Chondrocyte (in vitro differentiated cells): Measurements from ENCODE around the gene SLC25A13. TPM values are rescaled to one million over a fixed set of nuclear protein-coding genes. Genes with fewer than 3 reads are reported as not detected.

ENCODE experiments used
- DNase-seq: peaks from one replicate; pipeline ENCODE4 v3.0.0; 2021; ENCODE audit warnings: mixed read lengths, low spot score
- H3K27ac Mint-ChIP-seq: one replicate; pipeline ENCODE4 v1.8.0; 2021; ENCODE audit warnings: mild to moderate bottlenecking, moderate library complexity, mixed read lengths; ENCODE audit not compliant: unreplicated experiment
- H3K27me3 Mint-ChIP-seq: 2 replicates; pipeline ENCODE4 v1.8.0; 2021; ENCODE audit warnings: low read depth, mixed read lengths
- H3K36me3 Mint-ChIP-seq: 2 replicates; pipeline ENCODE4 v1.8.0; 2021; ENCODE audit warnings: low read depth, mixed read lengths
- H3K4me1 Mint-ChIP-seq: 2 replicates; pipeline ENCODE4 v1.8.0; 2021; ENCODE audit warnings: low read depth, mild to moderate bottlenecking, mixed read lengths
- H3K4me3 Mint-ChIP-seq: one replicate; pipeline ENCODE4 v1.8.0; 2021; ENCODE audit warnings: mild to moderate bottlenecking, moderate library complexity, mixed read lengths; ENCODE audit not compliant: unreplicated experiment
- H3K9me3 Mint-ChIP-seq: 2 replicates; pipeline ENCODE4 v1.8.0; 2021; ENCODE audit warnings: low read depth, mixed read lengths
- total RNA-seq: library from RNA; stranded (reverse); gene quantifications from 3 replicates; pipeline ENCODE4 v1.2.1, GENCODE V29; 2021
- TF ChIP-seq, protein P1 (sequence below): fragments of 200-600 bp; sonication (generic); IDR thresholded peaks from 2 replicates; pipeline ENCODE4 v1.5.0; 2021; ENCODE audit warnings: antibody characterized with exemption, mild to moderate bottlenecking, moderate library complexity

SLC25A13 gene
- total RNA-seq, 1 donor from 2014 or later: 26.6 TPM

DNA sequence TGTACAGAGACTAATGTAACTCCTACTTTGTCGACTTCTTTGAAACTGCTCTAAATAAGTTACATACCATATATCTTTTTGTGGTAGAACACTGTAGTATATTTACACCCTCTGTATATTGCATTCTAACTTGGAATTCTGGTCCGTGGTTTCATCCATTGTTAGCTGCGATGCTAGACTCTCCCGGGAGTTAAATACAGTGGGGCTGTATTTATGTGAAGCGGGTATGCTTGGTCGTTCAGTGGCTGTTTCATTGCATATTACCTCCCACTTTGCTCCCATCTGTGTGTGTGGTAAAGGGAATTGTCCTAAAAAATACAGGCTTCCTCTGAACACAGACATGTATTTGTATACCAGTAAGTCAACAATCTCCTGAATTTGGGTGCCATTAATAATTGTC is 231.1 kb downstream of the SLC25A13 start:
- TF ChIP-seq, protein P1, sequence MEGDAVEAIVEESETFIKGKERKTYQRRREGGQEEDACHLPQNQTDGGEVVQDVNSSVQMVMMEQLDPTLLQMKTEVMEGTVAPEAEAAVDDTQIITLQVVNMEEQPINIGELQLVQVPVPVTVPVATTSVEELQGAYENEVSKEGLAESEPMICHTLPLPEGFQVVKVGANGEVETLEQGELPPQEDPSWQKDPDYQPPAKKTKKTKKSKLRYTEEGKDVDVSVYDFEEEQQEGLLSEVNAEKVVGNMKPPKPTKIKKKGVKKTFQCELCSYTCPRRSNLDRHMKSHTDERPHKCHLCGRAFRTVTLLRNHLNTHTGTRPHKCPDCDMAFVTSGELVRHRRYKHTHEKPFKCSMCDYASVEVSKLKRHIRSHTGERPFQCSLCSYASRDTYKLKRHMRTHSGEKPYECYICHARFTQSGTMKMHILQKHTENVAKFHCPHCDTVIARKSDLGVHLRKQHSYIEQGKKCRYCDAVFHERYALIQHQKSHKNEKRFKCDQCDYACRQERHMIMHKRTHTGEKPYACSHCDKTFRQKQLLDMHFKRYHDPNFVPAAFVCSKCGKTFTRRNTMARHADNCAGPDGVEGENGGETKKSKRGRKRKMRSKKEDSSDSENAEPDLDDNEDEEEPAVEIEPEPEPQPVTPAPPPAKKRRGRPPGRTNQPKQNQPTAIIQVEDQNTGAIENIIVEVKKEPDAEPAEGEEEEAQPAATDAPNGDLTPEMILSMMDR: no peak
- H3K27me3 Mint-ChIP-seq: no peaks in the 10 kb centered on the region
- no peak overlapping the region for H3K27ac Mint-ChIP-seq
- no peaks in the 10 kb centered on the region for H3K36me3 Mint-ChIP-seq
- no peaks in the 10 kb centered on the region for H3K9me3 Mint-ChIP-seq
- H3K4me3 Mint-ChIP-seq: no peak overlapping the region
- no peak for DNase-seq
- peaks cover 17% of the 10 kb centered on the region for H3K4me1 Mint-ChIP-seq

DNA sequence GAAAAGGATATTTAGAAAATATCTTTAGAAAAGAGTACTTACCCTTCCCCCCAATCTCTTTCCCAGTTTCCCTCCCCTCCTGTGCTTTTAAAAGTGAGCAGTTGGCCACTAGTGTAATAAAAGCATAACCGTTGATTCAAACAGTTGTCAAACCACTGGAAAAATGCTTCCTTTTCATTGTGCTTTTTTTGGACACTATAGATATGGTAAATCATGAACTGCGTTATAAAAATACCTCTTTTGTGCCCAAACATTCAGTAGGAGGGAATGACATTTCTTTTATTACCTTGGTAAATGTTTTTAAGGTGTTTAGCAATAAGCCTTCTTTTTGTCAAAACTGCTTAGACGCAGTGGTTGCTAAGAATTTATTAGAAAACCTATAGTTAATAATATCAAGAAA is 232.4 kb downstream of the SLC25A13 start:
- TF ChIP-seq, protein P1: no peak
- Mint-ChIP-seq H3K36me3 (no peaks in the 10 kb centered on the region), H3K4me3 (no peak overlapping the region), H3K9me3 (no peaks in the 10 kb centered on the region), H3K27ac (no peak overlapping the region), H3K4me1 (peaks cover 23% of the 10 kb centered on the region), H3K27me3 (no peaks in the 10 kb centered on the region)
- DNase-seq: no peak

DNA sequence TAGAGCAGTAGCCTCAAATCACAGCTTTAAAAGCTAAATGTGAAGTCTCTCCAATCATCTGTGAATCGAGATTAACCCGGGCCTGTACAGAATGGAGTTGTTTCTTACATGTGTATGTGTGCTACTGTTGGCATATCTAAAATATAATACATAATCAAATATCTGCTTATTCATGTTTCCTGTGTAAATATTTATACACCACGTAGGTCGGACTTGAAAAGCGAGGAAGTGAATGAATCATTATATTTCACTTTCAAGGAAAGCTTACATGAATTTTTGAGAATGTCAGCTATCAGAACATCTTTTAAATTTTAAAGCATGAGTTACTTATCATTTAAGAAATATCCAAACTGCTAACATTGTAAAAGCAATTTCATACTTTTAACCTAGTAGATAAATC is 233.3 kb downstream of the SLC25A13 start:
- Mint-ChIP-seq H3K27ac (no peak overlapping the region), H3K9me3 (no peaks in the 10 kb centered on the region), H3K36me3 (no peaks in the 10 kb centered on the region), H3K4me3 (no peak overlapping the region), H3K4me1 (peaks cover 20% of the 10 kb centered on the region), H3K27me3 (no peaks in the 10 kb centered on the region)
- TF ChIP-seq, protein P1: no peak
- DNase-seq: no peak

DNA sequence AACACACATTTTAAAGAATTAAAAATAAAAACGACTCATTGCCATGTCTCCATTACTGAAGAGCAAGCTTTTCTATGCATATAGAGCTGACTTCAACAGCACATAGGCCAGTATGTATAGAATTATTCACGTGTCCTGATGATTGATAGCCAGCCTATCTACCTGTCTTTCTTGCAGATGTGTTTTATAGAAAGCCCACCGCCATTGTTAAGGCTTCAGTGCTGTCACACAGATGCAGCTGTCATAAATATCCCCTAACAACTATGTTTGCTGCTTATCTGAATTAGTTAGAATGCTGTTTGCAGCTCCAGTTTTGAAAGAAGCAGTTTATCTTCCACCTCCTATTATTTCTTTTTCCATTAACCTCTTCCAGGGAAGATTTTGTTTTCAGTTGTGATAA is 235.9 kb downstream of the SLC25A13 start:
- Mint-ChIP-seq H3K27me3 (no peaks in the 10 kb centered on the region), H3K4me1 (peaks cover 12% of the 10 kb centered on the region), H3K4me3 (no peak overlapping the region), H3K27ac (no peak overlapping the region), H3K9me3 (no peaks in the 10 kb centered on the region), H3K36me3 (peaks cover 2% of the 10 kb centered on the region)
- TF ChIP-seq, protein P1: no peak
- DNase-seq: no peak

DNA sequence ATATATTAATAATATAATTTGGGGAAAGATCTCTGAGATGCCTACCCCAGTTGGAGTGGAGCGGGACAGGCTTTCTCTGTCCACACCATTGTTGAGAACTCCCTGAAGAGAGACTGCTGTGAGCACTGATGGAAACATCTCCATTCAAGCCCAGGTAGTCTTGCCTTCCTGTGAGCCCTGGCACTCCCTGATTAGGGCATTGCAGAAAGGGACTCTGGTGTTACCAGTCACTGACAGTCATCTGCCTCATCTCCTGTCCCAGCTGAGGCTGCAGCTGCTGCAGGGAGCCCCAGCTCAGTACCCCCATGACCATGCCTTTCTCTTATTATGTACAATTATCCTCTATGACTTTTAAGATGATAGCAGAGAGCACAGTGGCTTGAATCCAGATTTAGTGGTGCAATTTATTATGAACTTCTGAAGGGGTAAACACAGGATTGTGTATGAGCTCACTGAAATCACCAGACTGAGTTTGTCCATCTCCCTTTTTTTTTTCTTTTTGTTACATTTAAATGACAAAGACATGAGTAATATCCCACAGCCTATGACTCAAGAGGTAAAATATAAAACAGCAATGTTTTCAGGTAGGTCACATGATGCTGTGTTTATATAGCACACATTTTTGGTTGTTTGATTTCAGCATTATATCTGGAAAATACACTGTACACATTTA is 236.9 kb downstream of the SLC25A13 start:
- TF ChIP-seq, protein P1: no peak
- no peak for DNase-seq
- H3K9me3 Mint-ChIP-seq: no peaks in the 10 kb centered on the region
- H3K36me3 Mint-ChIP-seq: peaks cover 4% of the 10 kb centered on the region
- H3K27me3 Mint-ChIP-seq: no peaks in the 10 kb centered on the region
- peaks cover 12% of the 10 kb centered on the region for H3K4me1 Mint-ChIP-seq
- H3K4me3 Mint-ChIP-seq: no peak overlapping the region
- no peak overlapping the region for H3K27ac Mint-ChIP-seq
